Islet precursor cell (in vitro differentiated cells): ENCODE measurements around the gene HOXA5.

ENCODE experiments used
- DNase-seq: peaks from one replicate; pipeline ENCODE4 v3.0.0-alpha.2; 2018

HOXA5 gene

DNA sequence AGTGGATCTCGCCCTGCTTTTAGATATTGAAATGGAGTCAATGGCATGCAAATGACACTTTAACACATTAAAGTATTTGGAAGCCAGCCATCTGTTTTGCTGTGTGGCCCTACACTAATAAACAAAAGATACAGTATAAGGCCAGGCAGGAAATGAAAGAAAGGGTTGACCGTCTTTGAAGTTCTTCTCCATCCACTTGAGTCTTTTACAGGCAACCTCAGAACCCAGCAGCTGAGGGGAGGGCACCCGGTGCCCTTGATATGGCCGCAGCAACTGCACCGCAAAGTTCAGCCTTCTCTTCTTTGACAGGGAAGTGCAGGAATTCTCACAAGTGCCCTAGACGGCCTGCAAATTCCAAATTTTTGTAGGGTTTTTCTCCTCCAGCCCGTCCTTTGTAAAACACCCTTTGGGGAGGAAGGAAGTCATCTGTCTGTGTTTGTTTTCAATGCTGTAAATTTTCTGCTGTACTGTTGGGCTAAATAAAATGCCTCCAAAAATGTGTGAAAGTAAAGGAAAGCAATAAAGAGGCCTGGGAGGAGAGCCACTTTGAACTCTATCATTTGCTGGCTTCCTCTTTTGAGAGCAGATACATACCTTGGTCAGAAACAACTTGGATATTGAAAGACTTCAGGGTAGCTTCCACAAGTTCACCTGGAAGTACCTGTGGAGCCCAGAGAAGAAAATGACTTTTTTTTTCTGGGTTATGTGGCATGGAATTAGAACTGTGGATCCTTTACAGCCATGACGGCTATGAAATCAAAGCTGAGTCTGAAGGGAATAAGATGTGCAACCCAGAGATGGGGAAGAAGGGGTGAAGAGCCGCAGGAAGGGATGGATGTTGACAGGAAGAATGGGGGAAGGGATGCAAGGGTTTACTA, 51.3 kb downstream of the HOXA5 start:
- peak; percentile 77 for DNase-seq

DNA sequence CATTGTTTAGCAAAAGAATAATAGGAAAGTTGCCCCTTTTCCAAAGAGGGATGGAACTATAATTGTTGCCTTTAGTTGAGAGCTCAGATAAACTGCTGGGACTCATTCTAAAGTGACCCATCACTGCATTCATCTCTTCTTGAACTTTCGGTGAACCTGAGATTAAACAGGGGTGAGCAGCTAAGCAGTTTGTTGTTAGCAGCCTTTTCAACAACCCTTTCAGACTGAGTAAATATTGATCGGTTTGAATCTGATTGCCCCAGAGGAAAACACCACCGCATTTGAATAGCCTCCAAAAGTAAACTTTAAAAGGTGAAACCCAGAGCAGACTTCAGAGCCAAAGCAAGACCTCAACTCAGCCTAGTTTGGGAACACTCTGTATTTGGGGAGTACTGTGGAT, 52.4 kb downstream of the HOXA5 start:
- no peak for DNase-seq
